GM21619 (cell line): ENCODE data around the gene PRTFDC1.

Experiments used
- ATAC-seq: cut with Tn5 transposase; IDR thresholded peaks from one replicate; pipeline ENCODE4 v1.9.1; 2021; ENCODE audit not compliant: unreplicated experiment

The PRTFDC1 gene

GRCh38 chr10:24804956-24805355 lies 147.4 kb downstream of the PRTFDC1 start:
- no peak for ATAC-seq

- ATAC-seq = no peak
Observed at GRCh38 chr10:24804392-24804791, 148.0 kb downstream of the PRTFDC1 start.

- no peak for ATAC-seq
Observed at GRCh38 chr10:24802378-24802777, 150.0 kb downstream of the PRTFDC1 start.

- no peak for ATAC-seq
Observed at GRCh38 chr10:24800861-24801260, 151.5 kb downstream of the PRTFDC1 start.
